Spinal cord (tissue), 10 donors: ENCODE results near the gene RDH13. TPM values are rescaled to one million over a fixed set of nuclear protein-coding genes. Genes with fewer than 3 reads are reported as not detected.
"Not testable (repeated sequence)": the region's sequence is repeated elsewhere in the genome, so short reads cannot be mapped to it uniquely, and the experiment has no call there.

Experiments used
- DNase-seq, 6 donors: peaks; one replicate each; pipeline versions ENCODE4 v3.0.0 to v3.0.0-alpha.2; 2013 to 2015; ENCODE audit warnings: low spot score in 6 of 6, low read depth in 4 of 6
- H3K27ac ChIP-seq: one replicate; pipeline ENCODE4 v1.5.1; 2013; ENCODE audit warnings: low read depth, low read length, control low read depth
- H3K27me3 ChIP-seq: one replicate; pipeline ENCODE4 v1.6.1; 2013; ENCODE audit warnings: low read length; ENCODE audit not compliant: control insufficient read depth, insufficient read depth
- H3K36me3 ChIP-seq: one replicate; pipeline ENCODE4 v1.6.1; 2013; ENCODE audit warnings: low read length; ENCODE audit not compliant: control insufficient read depth, insufficient read depth
- H3K4me1 ChIP-seq: one replicate; pipeline ENCODE4 v1.6.1; 2013; ENCODE audit warnings: low read length; ENCODE audit not compliant: control insufficient read depth, insufficient read depth
- H3K4me3 ChIP-seq: one replicate; pipeline ENCODE4 v1.5.1; 2013; ENCODE audit warnings: low read depth, low read length, control low read depth
- H3K9me3 ChIP-seq: one replicate; pipeline ENCODE4 v1.6.1; 2013; ENCODE audit warnings: low read length; ENCODE audit not compliant: control insufficient read depth, insufficient read depth
- WGBS: methylation state at CpG from one replicate; pipeline ENCODE4 v1.1.5; 2013; ENCODE audit warnings: missing lambda C conversion rate; ENCODE audit not compliant: insufficient coverage; 5-methylcytosine and 5-hydroxymethylcytosine counted together
- long read RNA-seq, 4 donors: transcript quantifications; one replicate each; lab custom pipeline, GENCODE V29; 2026
- polyA plus RNA-seq, 2 donors: library from polyadenylated mRNA; unstranded; fragments of 120-200 nt; gene quantifications; one replicate each; pipeline ENCODE4 v1.2.1, GENCODE V29; 2013; ENCODE audit not compliant: insufficient read length in 2 of 2
- total RNA-seq, 2 donors: library from RNA; depleted of rRNA in 1 of 2; stranded (reverse); fragments of 120-200 nt in 1 of 2; fragments of >200 nt in 1 of 2; gene quantifications; one replicate each; pipeline versions ENCODE4 v1.2.3 to v1.2.4, GENCODE V29; 2013 to 2014
- donor health status: healthy.

The RDH13 gene, protein sequence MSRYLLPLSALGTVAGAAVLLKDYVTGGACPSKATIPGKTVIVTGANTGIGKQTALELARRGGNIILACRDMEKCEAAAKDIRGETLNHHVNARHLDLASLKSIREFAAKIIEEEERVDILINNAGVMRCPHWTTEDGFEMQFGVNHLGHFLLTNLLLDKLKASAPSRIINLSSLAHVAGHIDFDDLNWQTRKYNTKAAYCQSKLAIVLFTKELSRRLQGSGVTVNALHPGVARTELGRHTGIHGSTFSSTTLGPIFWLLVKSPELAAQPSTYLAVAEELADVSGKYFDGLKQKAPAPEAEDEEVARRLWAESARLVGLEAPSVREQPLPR
- total RNA-seq (10 to 100 TPM; 16.6 to 18.8 TPM), polyA plus RNA-seq (10 to 100 TPM; 17.2 to 34.8 TPM)
- long read RNA-seq, donor 1, transcript RDH13-223 (7 exons, 1,931 nt), result major isoform, 6 of 6 reads
- long read RNA-seq, donor 1, partial matches to known transcripts, result 0 of 6 reads
- long read RNA-seq, donor 1, other reads (novel, unspliced or antisense), result 0 of 6 reads
- long read RNA-seq, donor 2, partial matches to known transcripts, result 0 of 4 reads
- long read RNA-seq, donor 2, other reads (novel, unspliced or antisense), result 0 of 4 reads
- long read RNA-seq, donor 3, partial matches to known transcripts, result 7 of 8 reads
- long read RNA-seq, donor 3, other reads (novel, unspliced or antisense), result 0 of 8 reads
- long read RNA-seq, donor 4, partial matches to known transcripts, result 0 of 3 reads
- long read RNA-seq, donor 4, other reads (novel, unspliced or antisense), result 0 of 3 reads

- Histone ChIP-seq H3K36me3 (peaks cover 13% of the 10 kb centered on the region), H3K27ac (no peak within 1 kb of the TSS), H3K4me3 (peak within 1 kb of the TSS; percentile 35), H3K27me3 (peaks cover 14% of the 10 kb centered on the region), H3K9me3 (no peaks in the 10 kb centered on the region), H3K4me1 (peaks cover 8% of the 10 kb centered on the region)
- DNase-seq, result peak; percentile 64 to 99 (median 84)
- under 1% methylated on average over 62 of the region's 70 CpGs for WGBS
These were observed at the start of gene RDH13 for GRCh38 chr19:55062735-55063491. Gene RDH13, minus strand, starts transcription at chr19:55063148. Its CDS starts 116 bp downstream, at chr19:55063032.

- Histone ChIP-seq H3K27ac (no peak overlapping the region), H3K9me3 (no peaks in the 10 kb centered on the region), H3K27me3 (no peaks in the 10 kb centered on the region), H3K4me3 (no peak overlapping the region), H3K36me3 (peaks cover 60% of the 10 kb centered on the region), H3K4me1 (peaks cover 46% of the 10 kb centered on the region)
- DNase-seq, result no peak
- 97% methylated on average over 23 of the region's 25 CpGs for WGBS
These were observed 49.4 kb upstream of the RDH13 start for GRCh38 chr19:55112246-55112776.

DNA sequence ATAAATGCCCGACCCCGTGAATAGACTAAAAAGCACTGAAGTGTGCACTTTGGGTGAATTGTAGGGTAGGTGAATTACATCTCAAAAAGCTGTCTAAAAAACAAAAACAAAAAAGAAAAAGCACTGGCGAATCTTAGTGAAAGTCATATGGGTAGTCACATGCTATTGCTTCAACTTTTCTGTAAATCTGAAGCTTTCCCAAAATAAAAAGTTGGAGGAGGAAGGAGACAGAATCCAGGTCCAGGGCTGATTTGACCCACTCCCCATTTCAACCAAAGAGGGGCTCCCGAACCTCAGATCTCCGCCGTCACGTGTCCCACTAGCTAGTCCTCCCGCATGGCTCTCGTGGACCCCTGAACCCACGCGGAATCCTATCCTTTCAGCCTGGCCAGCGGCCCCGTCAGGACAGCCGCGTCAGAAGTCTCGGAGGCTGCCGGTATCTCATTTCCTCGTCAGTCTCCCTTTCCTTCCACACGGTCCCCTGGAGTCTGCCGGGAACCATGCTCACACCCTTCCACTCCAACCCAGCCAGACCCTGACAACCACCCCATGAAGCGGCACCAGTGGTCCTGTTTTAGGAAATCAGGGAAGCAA lies 48.4 kb upstream of the RDH13 start:
- H3K27me3 ChIP-seq, result no peaks in the 10 kb centered on the region
- H3K4me1 ChIP-seq, result peaks cover 41% of the 10 kb centered on the region
- H3K27ac ChIP-seq, result no peak overlapping the region
- DNase-seq, result no peak
- peaks cover 64% of the 10 kb centered on the region for H3K36me3 ChIP-seq
- WGBS, result 87% methylated on average over 18 of the region's 21 CpGs
- H3K4me3 ChIP-seq, result no peak overlapping the region
- H3K9me3 ChIP-seq, result no peaks in the 10 kb centered on the region

DNA sequence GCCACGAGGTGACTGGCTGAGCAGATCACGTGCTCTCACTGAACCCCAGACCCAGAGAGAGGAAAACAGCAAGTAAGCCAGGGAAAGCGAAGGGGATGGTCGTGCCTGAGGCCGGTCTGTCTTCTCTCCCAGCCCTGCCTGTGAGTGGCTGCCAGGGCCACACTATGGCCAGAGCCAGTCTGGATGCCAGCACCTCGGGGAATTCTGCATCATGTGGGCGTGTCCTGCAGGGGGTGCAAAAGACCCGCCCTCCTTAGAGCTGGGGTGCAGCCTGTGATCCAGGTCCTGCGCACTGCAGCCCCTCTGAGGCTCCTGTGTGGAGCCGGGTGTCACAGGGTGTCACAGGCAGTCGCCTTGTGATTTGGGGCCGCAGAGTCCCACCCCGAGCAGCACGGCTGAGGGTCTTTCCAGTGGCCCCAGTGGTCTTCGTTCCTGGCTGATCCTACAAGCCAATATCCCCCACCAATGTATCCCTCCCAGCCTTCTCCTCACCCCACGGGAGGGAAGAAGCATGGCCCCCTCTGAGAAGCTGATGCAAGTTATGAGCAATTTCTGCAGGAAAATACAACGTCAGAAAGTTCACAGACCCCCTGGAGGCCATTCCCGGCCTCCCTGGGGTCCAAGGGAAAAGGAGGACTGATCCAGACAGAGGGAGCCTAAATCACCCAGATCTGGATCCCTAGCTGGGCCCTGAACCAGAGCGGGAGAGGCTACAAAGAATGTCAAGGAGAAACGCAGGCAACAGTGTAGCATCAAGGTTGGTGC lies 46.8 kb upstream of the RDH13 start:
- WGBS, result 90% methylated on average over 20 of the region's 20 CpGs
- no peak overlapping the region for H3K4me3 ChIP-seq
- no peak for DNase-seq
- H3K36me3 ChIP-seq, result peaks cover 62% of the 10 kb centered on the region
- peaks cover 24% of the 10 kb centered on the region for H3K4me1 ChIP-seq
- no peaks in the 10 kb centered on the region for H3K9me3 ChIP-seq
- H3K27me3 ChIP-seq, result no peaks in the 10 kb centered on the region
- H3K27ac ChIP-seq, result no peak overlapping the region

GRCh38 chr19:55107252-55107651 lies 44.3 kb upstream of the RDH13 start:
- H3K4me1 ChIP-seq, H3K9me3 ChIP-seq, H3K27ac ChIP-seq, H3K4me3 ChIP-seq, DNase-seq, H3K27me3 ChIP-seq: not testable (repeated sequence)
- 100% methylated on average over 2 of the region's 3 CpGs for WGBS
- H3K36me3 ChIP-seq, result peaks cover 48% of the 10 kb centered on the region

GRCh38 chr19:55106591-55106990 lies 43.6 kb upstream of the RDH13 start:
- H3K4me3 ChIP-seq, result no peak overlapping the region
- WGBS, result 91% methylated on average over 6 of the region's 6 CpGs
- peaks cover 2% of the 10 kb centered on the region for H3K4me1 ChIP-seq
- H3K27ac ChIP-seq, result no peak overlapping the region
- H3K9me3 ChIP-seq, result no peaks in the 10 kb centered on the region
- no peaks in the 10 kb centered on the region for H3K27me3 ChIP-seq
- DNase-seq, result no peak
- H3K36me3 ChIP-seq, result peaks cover 48% of the 10 kb centered on the region

GRCh38 chr19:55105237-55105636 lies 42.3 kb upstream of the RDH13 start:
- H3K27me3 ChIP-seq, result no peaks in the 10 kb centered on the region
- H3K4me1 ChIP-seq, result peaks cover 9% of the 10 kb centered on the region
- no peak overlapping the region for H3K4me3 ChIP-seq
- H3K9me3 ChIP-seq, result no peaks in the 10 kb centered on the region
- H3K36me3 ChIP-seq, result peaks cover 52% of the 10 kb centered on the region
- H3K27ac ChIP-seq, result no peak overlapping the region
- 100% methylated on average over 1 of the region's 2 CpGs for WGBS
- DNase-seq, result no peak

GRCh38 chr19:55103190-55103589 lies 40.2 kb upstream of the RDH13 start:
- Histone ChIP-seq H3K27me3 (no peaks in the 10 kb centered on the region), H3K9me3 (no peaks in the 10 kb centered on the region), H3K4me3 (no peak overlapping the region), H3K36me3 (peaks cover 57% of the 10 kb centered on the region), H3K27ac (no peak overlapping the region), H3K4me1 (peaks cover 19% of the 10 kb centered on the region)
- no peak for DNase-seq
- WGBS, result 96% methylated on average over 9 of the region's 9 CpGs
